Fibroblast of lung (primary cell): ENCODE results near the gene FYN.

ENCODE experiments used
- CTCF ChIP-seq, 2 donors: IDR thresholded peaks in 1 of 2; conservative IDR thresholded peaks in 1 of 2; 1 replicate in 1 of 2; 2 replicates in 1 of 2; pipeline ENCODE4 v1.5.1; 2011 to 2012; ENCODE audit warnings: low read length in 2 of 2, control low read depth in 1 of 2, inconsistent platforms in 1 of 2, low read depth in 1 of 2, mild to moderate bottlenecking in 1 of 2
- EZH2 ChIP-seq: IDR thresholded peaks from 2 replicates; pipeline ENCODE4 v1.5.1; 2012; ENCODE audit warnings: low read length, control low read depth, mild to moderate bottlenecking; ENCODE audit errors: missing control alignments

GRCh38 chr6:111788379-111789276, 84.6 kb downstream of the FYN start:
- no peak for TF ChIP-seq CTCF (conservative IDR thresholded peaks at IDR 0.05 in 1 of 2, IDR thresholded peaks at IDR 0.05 in 1 of 2; ENCODE audit: low read depth in 1 of 2, low read length in 2 of 2)
- TF ChIP-seq EZH2 = no peak
